Esophagus squamous epithelium (tissue), 5 donors: Measurements from ENCODE around the gene TLCD2. TPM values are rescaled to one million over a fixed set of nuclear protein-coding genes. Genes with fewer than 3 reads are reported as not detected.

ENCODE experiments used
- DNase-seq: peaks from one replicate; lab custom pipeline; 2025; lab: John Stamatoyannopoulos, UW
- H3K27ac ChIP-seq, 4 donors: fragments of 200-600 bp; sonication (generic); one replicate each; pipeline ENCODE4 v1.5.1; 2016 to 2019; ENCODE audit warnings: mild to moderate bottlenecking in 1 of 4
- H3K27me3 ChIP-seq, 4 donors: fragments of 200-600 bp; sonication (generic); 1 replicate in 3 of 4; 2 replicates in 1 of 4; pipeline versions ENCODE4 v1.5.1 to v1.6.0; 2017 to 2021; ENCODE audit warnings: antibody characterized with exemption in 1 of 4
- H3K36me3 ChIP-seq, 3 donors: fragments of 200-600 bp; sonication (generic); one replicate each; pipeline ENCODE4 v1.5.1; 2016 to 2019
- H3K4me1 ChIP-seq, 3 donors: fragments of 200-600 bp; sonication (generic); one replicate each; pipeline ENCODE4 v1.5.1; 2017 to 2019
- H3K4me3 ChIP-seq, 4 donors: fragments of 200-600 bp; sonication (generic); 1 replicate in 3 of 4; 2 replicates in 1 of 4; pipeline ENCODE4 v1.5.1; 2016 to 2019; ENCODE audit warnings: mild to moderate bottlenecking in 2 of 4, moderate library complexity in 1 of 4
- H3K9me3 ChIP-seq, 3 donors: fragments of 200-600 bp; sonication (generic); one replicate each; pipeline ENCODE4 v1.5.1; 2016 to 2019
- POLR2A ChIP-seq, 4 donors: fragments of 450-650 bp; IDR thresholded peaks; one replicate each; pipeline ENCODE4 v1.6.1; 2017; ENCODE audit warnings: antibody characterized with exemption in 4 of 4, mild to moderate bottlenecking in 4 of 4, moderate library complexity in 3 of 4
- WGBS, 2 donors: methylation state at CpG; one replicate each; pipeline ENCODE4 v1.1.5; 2018; 5-methylcytosine and 5-hydroxymethylcytosine counted together
- intact Hi-C: fragments of 100-400 bp; cut with DNase I; formaldehyde crosslinking; loops from one replicate; pipeline ENCODE4 v1.15.0; 2022
- total RNA-seq, 4 donors: library from RNA; depleted of rRNA; stranded (reverse); fragments of >200 nt; gene quantifications; one replicate each; pipeline ENCODE4 v1.1.0, GENCODE V29; 2016
- TF ChIP-seq, protein P1 (sequence below), 6 experiments: fragments of 450-650 bp in 4 of 6; fragments of 200-600 bp in 2 of 6; sonication (generic) in 2 of 6; IDR thresholded peaks; one replicate each; pipeline ENCODE4 v1.5.1; 2016 to 2019; ENCODE audit warnings: antibody characterized with exemption in 6 of 6, mild to moderate bottlenecking in 4 of 6, moderate library complexity in 4 of 6
- donor health status: DM: yes; HTN: yes; CAD: no.

Gene TLCD2, protein sequence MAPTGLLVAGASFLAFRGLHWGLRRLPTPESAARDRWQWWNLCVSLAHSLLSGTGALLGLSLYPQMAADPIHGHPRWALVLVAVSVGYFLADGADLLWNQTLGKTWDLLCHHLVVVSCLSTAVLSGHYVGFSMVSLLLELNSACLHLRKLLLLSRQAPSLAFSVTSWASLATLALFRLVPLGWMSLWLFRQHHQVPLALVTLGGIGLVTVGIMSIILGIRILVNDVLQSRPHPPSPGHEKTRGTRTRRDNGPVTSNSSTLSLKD
- total RNA-seq, result 1 to 10 TPM; 4.2 to 6.0 (median 5.6) TPM

DNA sequence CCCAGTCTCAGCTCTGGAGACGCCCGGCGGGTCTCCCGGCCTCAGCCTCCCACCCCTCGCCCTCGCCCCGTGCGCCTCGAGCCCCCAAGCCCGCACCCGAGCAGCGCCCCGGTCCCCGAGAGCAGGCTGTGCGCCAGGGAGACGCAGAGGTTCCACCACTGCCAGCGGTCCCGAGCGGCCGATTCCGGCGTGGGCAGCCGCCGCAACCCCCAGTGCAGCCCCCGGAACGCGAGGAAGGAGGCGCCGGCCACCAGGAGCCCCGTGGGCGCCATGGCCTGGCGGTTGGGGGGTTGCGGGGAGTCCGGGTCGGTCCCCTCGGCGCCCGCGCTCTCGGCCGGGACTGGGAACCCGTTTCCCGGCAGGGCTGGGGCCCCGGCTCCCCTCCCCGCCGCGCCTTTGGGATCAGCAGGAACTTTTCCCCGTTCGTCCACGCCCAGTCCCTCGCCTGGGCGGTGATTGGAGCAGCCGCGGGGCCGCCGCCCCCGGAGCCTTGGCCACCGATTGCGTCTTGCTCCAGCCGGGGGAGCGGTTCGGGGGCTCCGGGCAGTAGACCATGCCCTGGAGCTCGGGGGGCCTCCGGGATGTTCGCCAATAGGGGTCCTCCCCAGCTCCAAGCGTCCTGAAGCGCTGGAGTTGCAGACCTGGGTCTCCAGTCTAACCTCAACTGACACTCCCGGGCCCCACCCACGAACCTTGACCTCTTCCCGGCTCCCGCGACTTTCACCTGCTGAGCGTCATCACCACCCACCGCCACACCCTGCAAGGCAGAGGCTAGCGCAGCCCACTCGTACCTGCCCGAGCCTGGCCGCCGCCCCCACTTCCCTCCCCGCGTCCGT lies at the start of gene TLCD2:
Gene TLCD2 (minus strand): TSS at position 407 of the 836 bp plus-strand sequence. CDS start 135 bp downstream, at position 272.
- Histone ChIP-seq H3K27me3 (no peaks in the 10 kb centered on the region), H3K9me3 (no peaks in the 10 kb centered on the region), H3K36me3 (peaks cover 8 to 37% (median 14%) of the 10 kb centered on the region in 3 donors), H3K4me3 (peak within 1 kb of the TSS; percentile 62 to 93 (median 66)), H3K4me1 (peaks cover 29 to 60% (median 40%) of the 10 kb centered on the region in 3 donors), H3K27ac (peak within 1 kb of the TSS; percentile 84 to 94 (median 91))
- peak in 3 of 4 donors; percentile 20 to 77 (median 67) for TF ChIP-seq POLR2A (IDR thresholded peaks at IDR 0.05)
- TF ChIP-seq, protein P1, sequence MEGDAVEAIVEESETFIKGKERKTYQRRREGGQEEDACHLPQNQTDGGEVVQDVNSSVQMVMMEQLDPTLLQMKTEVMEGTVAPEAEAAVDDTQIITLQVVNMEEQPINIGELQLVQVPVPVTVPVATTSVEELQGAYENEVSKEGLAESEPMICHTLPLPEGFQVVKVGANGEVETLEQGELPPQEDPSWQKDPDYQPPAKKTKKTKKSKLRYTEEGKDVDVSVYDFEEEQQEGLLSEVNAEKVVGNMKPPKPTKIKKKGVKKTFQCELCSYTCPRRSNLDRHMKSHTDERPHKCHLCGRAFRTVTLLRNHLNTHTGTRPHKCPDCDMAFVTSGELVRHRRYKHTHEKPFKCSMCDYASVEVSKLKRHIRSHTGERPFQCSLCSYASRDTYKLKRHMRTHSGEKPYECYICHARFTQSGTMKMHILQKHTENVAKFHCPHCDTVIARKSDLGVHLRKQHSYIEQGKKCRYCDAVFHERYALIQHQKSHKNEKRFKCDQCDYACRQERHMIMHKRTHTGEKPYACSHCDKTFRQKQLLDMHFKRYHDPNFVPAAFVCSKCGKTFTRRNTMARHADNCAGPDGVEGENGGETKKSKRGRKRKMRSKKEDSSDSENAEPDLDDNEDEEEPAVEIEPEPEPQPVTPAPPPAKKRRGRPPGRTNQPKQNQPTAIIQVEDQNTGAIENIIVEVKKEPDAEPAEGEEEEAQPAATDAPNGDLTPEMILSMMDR (IDR thresholded peaks at IDR 0.05), result no peak
- no peak for DNase-seq
- 6% methylated on average over 32 of the region's 83 CpGs; no CpG with 5 or more reads in 1 of the 2 donors for WGBS, 2 donors
- intact Hi-C loops, result no loop called here

DNA sequence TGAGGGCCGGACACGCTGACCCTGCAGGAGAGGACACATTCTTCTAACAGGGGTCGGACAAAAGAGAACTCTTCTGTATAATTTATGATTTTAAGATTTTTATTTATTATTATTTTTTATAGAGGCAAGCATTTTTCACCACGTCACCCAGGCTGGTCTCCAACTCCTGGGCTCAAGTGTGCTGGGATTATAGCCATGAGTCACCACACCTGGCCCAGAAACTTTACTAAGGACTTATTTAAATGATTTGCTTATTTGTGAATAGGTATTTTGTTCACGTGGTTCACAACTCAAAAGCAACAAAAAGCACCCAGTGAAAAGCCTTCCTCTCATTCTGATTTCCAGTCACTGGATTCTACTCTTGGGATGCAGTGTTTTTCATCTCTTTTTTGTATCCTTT lies 49.4 kb upstream of the TLCD2 start:
- no peaks in the 10 kb centered on the region for H3K9me3 ChIP-seq
- intact Hi-C loops, result no loop called here
- H3K4me1 ChIP-seq, result peaks cover 40 to 70% (median 52%) of the 10 kb centered on the region in 3 donors
- no peaks in the 10 kb centered on the region for H3K36me3 ChIP-seq
- no peak for DNase-seq
- 31 to 67% methylated on average over 5 of the region's 5 CpGs for WGBS, 2 donors
- no peak overlapping the region for H3K4me3 ChIP-seq
- H3K27ac ChIP-seq, result peak overlapping the region in 3 of 4 donors; percentile 58 to 67 (median 66)
- no peaks in the 10 kb centered on the region for H3K27me3 ChIP-seq
- TF ChIP-seq, protein P1 (IDR thresholded peaks at IDR 0.05), result no peak
- no peak for TF ChIP-seq POLR2A (IDR thresholded peaks at IDR 0.05)

DNA sequence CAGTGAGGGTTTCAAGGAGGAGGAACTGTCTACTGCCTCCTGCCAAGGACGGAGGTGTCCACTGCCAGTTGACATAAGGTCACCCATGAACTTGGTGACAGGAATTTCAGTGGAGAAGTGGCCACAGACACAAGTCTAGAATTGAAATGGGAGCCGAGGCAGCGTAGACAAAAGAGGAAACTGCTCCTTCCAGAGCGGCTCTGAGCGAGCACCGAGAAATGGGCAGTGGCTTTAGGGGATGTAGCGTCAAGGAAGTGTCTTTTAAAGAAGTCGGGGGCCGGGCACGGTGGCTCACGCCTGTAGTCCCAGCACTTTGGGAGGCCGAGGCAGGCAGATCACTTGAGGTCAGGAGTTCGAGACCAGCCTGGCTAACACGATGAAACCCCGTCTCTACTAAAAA lies 48.6 kb upstream of the TLCD2 start:
- Histone ChIP-seq H3K4me3 (no peak overlapping the region), H3K4me1 (peaks cover 34 to 70% (median 46%) of the 10 kb centered on the region in 3 donors), H3K36me3 (no peaks in the 10 kb centered on the region), H3K9me3 (no peaks in the 10 kb centered on the region), H3K27ac (peak overlapping the region; percentile 58 to 67 (median 66)), H3K27me3 (no peaks in the 10 kb centered on the region)
- no peak for TF ChIP-seq POLR2A (IDR thresholded peaks at IDR 0.05)
- TF ChIP-seq, protein P1 (IDR thresholded peaks at IDR 0.05), result no peak
- DNase-seq, result no peak
- WGBS, 2 donors, result 73 to 82% methylated on average over 13 to 15 of the region's 15 CpGs
- intact Hi-C loops, result no loop called here

DNA sequence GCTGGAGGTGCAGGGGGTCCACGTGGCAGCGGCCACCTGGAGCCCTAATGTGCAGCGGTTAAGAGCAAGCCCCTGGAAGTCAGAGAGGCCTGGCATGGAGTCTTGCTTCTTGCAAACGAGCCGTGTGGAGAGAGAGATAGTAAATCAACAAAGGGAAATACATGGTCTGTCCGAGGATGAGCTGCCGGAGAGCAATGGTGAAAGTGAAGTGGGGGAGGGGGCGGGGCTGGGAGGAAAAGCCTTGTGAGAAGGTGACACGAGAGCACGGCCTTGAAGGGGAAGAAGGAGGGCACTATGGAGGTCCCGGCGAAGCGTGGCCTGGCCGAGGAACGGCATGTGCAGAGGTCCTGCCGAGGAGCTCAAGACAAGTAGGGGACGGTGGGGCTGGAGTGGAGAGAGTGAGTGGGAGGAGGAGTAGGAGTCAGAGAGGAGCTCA lies 45.7 kb upstream of the TLCD2 start:
- Histone ChIP-seq H3K4me3 (no peak overlapping the region), H3K27ac (peak overlapping the region in 1 of 4 donors; percentile 85), H3K36me3 (no peaks in the 10 kb centered on the region), H3K4me1 (peaks cover 20 to 73% (median 45%) of the 10 kb centered on the region in 3 donors), H3K27me3 (no peaks in the 10 kb centered on the region), H3K9me3 (no peaks in the 10 kb centered on the region)
- no peak for TF ChIP-seq POLR2A (IDR thresholded peaks at IDR 0.05)
- TF ChIP-seq, protein P1 (IDR thresholded peaks at IDR 0.05), result no peak
- no peak for DNase-seq
- intact Hi-C loops, result no loop called here
- WGBS, 2 donors, result 68 to 73% methylated on average over 15 to 16 of the region's 17 CpGs
